ENCODE measurements around the gene TLL1. TPM values are rescaled to one million over a fixed set of nuclear protein-coding genes. Genes with fewer than 3 reads are reported as not detected.

Gene TLL1
- total RNA-seq, 2 experiments from 2014 or later = not detected

GRCh38 chr4:165945991-165946390 is 73.0 kb downstream of the TLL1 start:
- POLR2A ChIA-PET = no interaction called here
- intact Hi-C loops (cut with micrococcal nuclease) = no loop called here
- H3K27ac Mint-ChIP-seq = no peak overlapping the region
- no peak overlapping the region for H3K4me3 Mint-ChIP-seq
- ATAC-seq (no peak), DNase-seq (no peak)
- no peaks in the 10 kb centered on the region for H3K36me3 Mint-ChIP-seq (ENCODE audit: low read depth)
- TF ChIP-seq, protein P1, sequence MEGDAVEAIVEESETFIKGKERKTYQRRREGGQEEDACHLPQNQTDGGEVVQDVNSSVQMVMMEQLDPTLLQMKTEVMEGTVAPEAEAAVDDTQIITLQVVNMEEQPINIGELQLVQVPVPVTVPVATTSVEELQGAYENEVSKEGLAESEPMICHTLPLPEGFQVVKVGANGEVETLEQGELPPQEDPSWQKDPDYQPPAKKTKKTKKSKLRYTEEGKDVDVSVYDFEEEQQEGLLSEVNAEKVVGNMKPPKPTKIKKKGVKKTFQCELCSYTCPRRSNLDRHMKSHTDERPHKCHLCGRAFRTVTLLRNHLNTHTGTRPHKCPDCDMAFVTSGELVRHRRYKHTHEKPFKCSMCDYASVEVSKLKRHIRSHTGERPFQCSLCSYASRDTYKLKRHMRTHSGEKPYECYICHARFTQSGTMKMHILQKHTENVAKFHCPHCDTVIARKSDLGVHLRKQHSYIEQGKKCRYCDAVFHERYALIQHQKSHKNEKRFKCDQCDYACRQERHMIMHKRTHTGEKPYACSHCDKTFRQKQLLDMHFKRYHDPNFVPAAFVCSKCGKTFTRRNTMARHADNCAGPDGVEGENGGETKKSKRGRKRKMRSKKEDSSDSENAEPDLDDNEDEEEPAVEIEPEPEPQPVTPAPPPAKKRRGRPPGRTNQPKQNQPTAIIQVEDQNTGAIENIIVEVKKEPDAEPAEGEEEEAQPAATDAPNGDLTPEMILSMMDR (IDR thresholded peaks at IDR 0.05) = no peak
- H3K27me3 Mint-ChIP-seq = no peaks in the 10 kb centered on the region
- CTCF ChIA-PET = no interaction called here
- no peaks in the 10 kb centered on the region for H3K4me1 Mint-ChIP-seq (ENCODE audit: low read depth)
- peaks cover 3% of the 10 kb centered on the region for H3K9me3 Mint-ChIP-seq

DNA sequence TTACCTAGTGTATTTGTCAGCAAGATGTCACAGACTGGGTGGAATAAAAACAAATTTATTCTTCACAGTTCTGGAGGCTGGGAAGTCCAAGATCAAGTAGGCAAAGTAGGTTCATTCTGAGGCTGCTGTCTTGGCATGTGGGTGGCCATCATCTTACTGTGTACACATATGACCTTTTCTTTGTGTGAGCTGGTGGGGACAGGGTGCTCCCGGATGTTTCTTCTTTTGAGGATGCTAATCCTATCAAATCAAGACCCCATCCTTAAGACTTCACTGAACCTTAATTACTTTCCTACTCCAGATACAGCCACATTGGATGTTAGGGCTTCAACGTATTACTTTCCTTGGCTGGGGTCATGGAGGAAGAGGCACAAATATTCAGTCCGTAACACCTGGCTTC is 74.0 kb downstream of the TLL1 start:
- intact Hi-C loops (cut with micrococcal nuclease) = no loop called here
- ATAC-seq (no peak), DNase-seq (no peak)
- POLR2A ChIA-PET = no interaction called here
- H3K4me3 Mint-ChIP-seq = no peak overlapping the region
- H3K9me3 Mint-ChIP-seq = peaks cover 3% of the 10 kb centered on the region
- no peak overlapping the region for H3K27ac Mint-ChIP-seq
- TF ChIP-seq, protein P1 (IDR thresholded peaks at IDR 0.05) = no peak
- CTCF ChIA-PET = no interaction called here
- H3K27me3 Mint-ChIP-seq = no peaks in the 10 kb centered on the region
- H3K36me3 Mint-ChIP-seq (ENCODE audit: low read depth) = no peaks in the 10 kb centered on the region
- H3K4me1 Mint-ChIP-seq (ENCODE audit: low read depth) = no peaks in the 10 kb centered on the region

DNA sequence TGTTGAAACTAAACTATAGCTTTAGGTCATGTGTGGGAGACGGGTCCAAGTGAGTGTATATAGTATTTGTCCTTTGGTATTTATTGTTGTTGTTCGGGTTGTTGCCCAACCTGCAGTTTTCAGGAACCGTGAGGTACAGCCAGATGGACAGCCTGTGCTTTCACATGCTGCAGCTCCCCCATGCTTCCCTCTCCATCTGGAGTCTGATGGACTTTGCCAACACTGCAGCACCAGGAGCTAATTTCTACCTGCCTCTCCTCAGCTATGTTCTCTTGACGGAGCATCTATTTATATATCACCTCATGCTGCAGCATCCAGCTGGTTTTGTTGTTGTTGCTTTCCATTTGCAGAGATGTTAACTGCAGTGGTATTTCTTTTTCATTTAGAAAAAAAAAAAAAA is 80.1 kb downstream of the TLL1 start:
- H3K9me3 Mint-ChIP-seq = peaks cover 15% of the 10 kb centered on the region
- no peaks in the 10 kb centered on the region for H3K27me3 Mint-ChIP-seq
- intact Hi-C loops (cut with micrococcal nuclease) = no loop called here
- ATAC-seq (no peak), DNase-seq (no peak)
- TF ChIP-seq, protein P1 (IDR thresholded peaks at IDR 0.05) = no peak
- H3K27ac Mint-ChIP-seq = no peak overlapping the region
- POLR2A ChIA-PET = no interaction called here
- CTCF ChIA-PET = no interaction called here
- H3K36me3 Mint-ChIP-seq (ENCODE audit: low read depth) = no peaks in the 10 kb centered on the region
- H3K4me1 Mint-ChIP-seq (ENCODE audit: low read depth) = no peaks in the 10 kb centered on the region
- H3K4me3 Mint-ChIP-seq = no peak overlapping the region

DNA sequence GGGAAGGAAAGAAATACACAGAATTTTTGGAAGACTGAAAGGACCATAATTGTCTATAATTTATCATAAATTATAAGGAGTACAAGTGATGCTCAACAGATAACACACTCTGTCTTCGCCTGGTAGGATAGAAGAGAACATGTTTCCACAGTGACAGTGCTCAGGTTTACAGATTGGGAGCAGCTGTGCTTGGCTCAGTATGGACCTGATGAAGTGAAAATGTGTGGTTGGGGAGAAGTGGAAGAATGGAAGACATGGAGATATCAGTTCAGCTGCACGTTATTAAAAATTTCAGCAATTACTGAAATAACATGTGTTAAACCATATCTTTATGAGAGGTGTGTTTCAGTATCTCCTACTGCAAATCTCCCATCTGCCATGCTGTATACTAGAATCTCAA is 90.6 kb downstream of the TLL1 start:
- Mint-ChIP-seq H3K27me3 (no peaks in the 10 kb centered on the region), H3K4me3 (no peak overlapping the region), H3K27ac (no peak overlapping the region), H3K4me1 (ENCODE audit: low read depth) (no peaks in the 10 kb centered on the region), H3K9me3 (peaks cover 13% of the 10 kb centered on the region), H3K36me3 (ENCODE audit: low read depth) (no peaks in the 10 kb centered on the region)
- TF ChIP-seq, protein P1 (IDR thresholded peaks at IDR 0.05) = no peak
- no peak for ATAC-seq
- ChIA-PET POLR2A (no interaction called here), CTCF (interaction anchor here (1.1 kb wide), 1 partner anchor 12 kb away, joined by 3 read pairs; no protein-coding TSS in a partner anchor)
- DNase-seq = no peak
- intact Hi-C loops (cut with micrococcal nuclease) = no loop called here

DNA sequence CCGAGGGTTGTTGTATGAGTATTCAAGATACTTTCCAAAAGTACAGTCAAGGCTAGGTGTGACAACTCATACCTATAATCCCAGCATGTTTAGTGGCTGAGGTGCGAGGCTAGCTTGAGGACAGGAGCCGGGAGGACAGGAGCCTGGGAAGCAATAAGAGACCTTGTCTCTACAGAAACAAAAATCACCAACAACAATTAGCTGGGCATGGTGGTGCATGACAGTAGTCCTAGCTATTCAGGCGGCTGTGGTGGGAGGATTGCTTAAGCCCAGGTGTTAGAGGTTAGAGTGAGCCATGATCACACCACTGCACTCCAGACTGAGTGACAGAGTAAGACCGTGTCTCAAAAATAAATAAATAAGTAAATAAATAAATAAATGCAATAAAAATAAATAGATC is 91.6 kb downstream of the TLL1 start:
- CTCF ChIA-PET = no interaction called here
- Mint-ChIP-seq H3K27me3 (no peaks in the 10 kb centered on the region), H3K36me3 (ENCODE audit: low read depth) (no peaks in the 10 kb centered on the region), H3K4me1 (ENCODE audit: low read depth) (no peaks in the 10 kb centered on the region), H3K9me3 (peaks cover 12% of the 10 kb centered on the region), H3K4me3 (no peak overlapping the region), H3K27ac (no peak overlapping the region)
- POLR2A ChIA-PET = no interaction called here
- no peak for ATAC-seq
- DNase-seq = no peak
- intact Hi-C loops (cut with micrococcal nuclease) = no loop called here
- TF ChIP-seq, protein P1 (IDR thresholded peaks at IDR 0.05) = no peak
